Suppressor macrophage treated with lipopolysaccharide for 1 hour (primary cell): ENCODE data around the gene RAMP3.

Experiments used
- DNase-seq, 3 donors: peaks; one replicate each; pipeline ENCODE4 v3.0.0-alpha.2; 2020 to 2022

RAMP3 gene

GRCh38 chr7:45180084-45180986, 22.7 kb downstream of the RAMP3 start:
- no peak for DNase-seq

GRCh38 chr7:45181286-45181960, 23.8 kb downstream of the RAMP3 start:
- no peak for DNase-seq

GRCh38 chr7:45181991-45182855, 24.6 kb downstream of the RAMP3 start:
- DNase-seq, result no peak

- no peak for DNase-seq
Measured at GRCh38 chr7:45182856-45183710, 25.5 kb downstream of the RAMP3 start.

GRCh38 chr7:45183711-45184210, 26.2 kb downstream of the RAMP3 start:
- DNase-seq, result no peak

GRCh38 chr7:45184326-45185027, 26.9 kb downstream of the RAMP3 start:
- DNase-seq, result no peak

- DNase-seq, result no peak
Measured at GRCh38 chr7:45185028-45185863, 27.7 kb downstream of the RAMP3 start.

- DNase-seq, result no peak
Measured at GRCh38 chr7:45185864-45186250, 28.3 kb downstream of the RAMP3 start.

GRCh38 chr7:45186261-45186813, 28.7 kb downstream of the RAMP3 start:
- DNase-seq, result no peak

- DNase-seq, result no peak
Measured at GRCh38 chr7:45187089-45187945, 29.7 kb downstream of the RAMP3 start.

- no peak for DNase-seq
Measured at GRCh38 chr7:45187946-45188411, 30.4 kb downstream of the RAMP3 start.

- DNase-seq, result no peak
Measured at GRCh38 chr7:45188736-45189135, 31.1 kb downstream of the RAMP3 start.

GRCh38 chr7:45189151-45189970, 31.8 kb downstream of the RAMP3 start:
- no peak for DNase-seq

GRCh38 chr7:45190406-45191165, 33.0 kb downstream of the RAMP3 start:
- no peak for DNase-seq

- DNase-seq, result no peak
Measured at GRCh38 chr7:45191396-45191795, 33.8 kb downstream of the RAMP3 start.

- DNase-seq, result peak; percentile 49 to 67 (median 63)
Measured at GRCh38 chr7:45192621-45193041, 35.0 kb downstream of the RAMP3 start.

GRCh38 chr7:45193828-45194227, 36.2 kb downstream of the RAMP3 start:
- DNase-seq, result no peak
